GM19397 (cell line): ENCODE results near the gene SPRING1.

Experiments
- ATAC-seq: cut with Tn5 transposase; IDR thresholded peaks from one replicate; pipeline ENCODE4 v1.9.1; 2021; ENCODE audit warnings: mild to moderate bottlenecking, moderate library complexity; ENCODE audit not compliant: unreplicated experiment

The SPRING1 gene

GRCh38 chr12:116710370-116711150 lies 27.3 kb downstream of the SPRING1 start:
- ATAC-seq = no peak

- no peak for ATAC-seq
Observed at GRCh38 chr12:116709768-116710167, 28.1 kb downstream of the SPRING1 start.

GRCh38 chr12:116708826-116709756 lies 28.8 kb downstream of the SPRING1 start:
- no peak for ATAC-seq

GRCh38 chr12:116707751-116708150 lies 30.1 kb downstream of the SPRING1 start:
- no peak for ATAC-seq

- ATAC-seq = no peak
Observed at GRCh38 chr12:116703214-116703795, 34.6 kb downstream of the SPRING1 start.

- ATAC-seq = no peak
Observed at GRCh38 chr12:116701432-116701831, 36.4 kb downstream of the SPRING1 start.

- ATAC-seq = no peak
Observed at GRCh38 chr12:116700066-116700465, 37.8 kb downstream of the SPRING1 start.

- no peak for ATAC-seq
Observed at GRCh38 chr12:116698554-116699075, 39.3 kb downstream of the SPRING1 start.

GRCh38 chr12:116698116-116698515 lies 39.8 kb downstream of the SPRING1 start:
- ATAC-seq = no peak

- ATAC-seq = no peak
Observed at GRCh38 chr12:116697716-116698115, 40.2 kb downstream of the SPRING1 start.

- no peak for ATAC-seq
Observed at GRCh38 chr12:116697305-116697704, 40.6 kb downstream of the SPRING1 start.

- no peak for ATAC-seq
Observed at GRCh38 chr12:116695464-116695725, 42.5 kb downstream of the SPRING1 start.

GRCh38 chr12:116694653-116695463 lies 43.0 kb downstream of the SPRING1 start:
- no peak for ATAC-seq

- ATAC-seq = no peak
Observed at GRCh38 chr12:116693286-116694227, 44.3 kb downstream of the SPRING1 start.

- no peak for ATAC-seq
Observed at GRCh38 chr12:116692605-116693004, 45.3 kb downstream of the SPRING1 start.

- no peak for ATAC-seq
Observed at GRCh38 chr12:116691636-116692035, 46.2 kb downstream of the SPRING1 start.

GRCh38 chr12:116691205-116691604 lies 46.7 kb downstream of the SPRING1 start:
- no peak for ATAC-seq

- no peak for ATAC-seq
Observed at GRCh38 chr12:116689979-116690744, 47.7 kb downstream of the SPRING1 start.

GRCh38 chr12:116689521-116689920 lies 48.3 kb downstream of the SPRING1 start:
- ATAC-seq = no peak
